ENCODE measurements around the gene CEP295NL. TPM values are rescaled to one million over a fixed set of nuclear protein-coding genes. Genes with fewer than 3 reads are reported as not detected.

CEP295NL gene
- total and polyA plus RNA-seq, 2 of the 13 experiments (the other 11 are each of a cell fraction or from before 2014, with no cell fraction given), result not detected

DNA sequence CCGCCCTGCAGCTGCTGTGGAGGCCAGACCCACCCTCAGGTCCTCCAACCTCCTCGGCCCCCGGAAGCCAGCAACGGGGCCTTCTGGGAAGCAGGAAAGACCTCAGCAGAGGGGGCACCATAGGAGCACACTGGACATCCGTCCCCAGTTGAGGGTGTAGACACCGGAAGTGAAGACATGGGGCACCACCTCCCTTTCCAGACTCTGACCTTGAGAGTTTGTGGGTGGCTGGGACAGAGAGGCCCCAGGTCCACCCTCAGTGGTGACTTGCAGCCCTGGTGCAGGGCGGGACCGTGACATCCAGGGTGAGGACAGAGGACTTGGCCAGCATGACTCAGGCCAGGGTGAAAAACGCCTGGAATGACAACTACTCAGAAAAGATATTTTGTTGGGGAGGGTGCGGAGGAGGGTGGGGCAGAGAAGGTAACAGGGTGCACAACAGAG, 19.9 kb downstream of the CEP295NL start (continued):
- TF ChIP-seq, protein P1, sequence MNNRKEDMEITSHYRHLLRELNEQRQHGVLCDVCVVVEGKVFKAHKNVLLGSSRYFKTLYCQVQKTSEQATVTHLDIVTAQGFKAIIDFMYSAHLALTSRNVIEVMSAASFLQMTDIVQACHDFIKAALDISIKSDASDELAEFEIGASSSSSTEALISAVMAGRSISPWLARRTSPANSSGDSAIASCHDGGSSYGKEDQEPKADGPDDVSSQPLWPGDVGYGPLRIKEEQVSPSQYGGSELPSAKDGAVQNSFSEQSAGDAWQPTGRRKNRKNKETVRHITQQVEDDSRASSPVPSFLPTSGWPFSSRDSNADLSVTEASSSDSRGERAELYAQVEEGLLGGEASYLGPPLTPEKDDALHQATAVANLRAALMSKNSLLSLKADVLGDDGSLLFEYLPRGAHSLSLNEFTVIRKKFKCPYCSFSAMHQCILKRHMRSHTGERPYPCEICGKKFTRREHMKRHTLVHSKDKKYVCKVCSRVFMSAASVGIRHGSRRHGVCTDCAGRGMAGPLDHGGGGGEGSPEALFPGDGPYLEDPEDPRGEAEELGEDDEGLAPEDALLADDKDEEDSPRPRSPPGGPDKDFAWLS (CRISPR knock-in tag; IDR thresholded peaks at IDR 0.05; ENCODE audit: borderline replicate concordance), result no peak
- TF ChIP-seq YY1 (IDR thresholded peaks at IDR 0.05; ENCODE audit: insufficient read depth, insufficient replicate concordance, low read depth, low read length), result no peak
- TF ChIP-seq REXO4 (CRISPR knock-in tag; IDR thresholded peaks at IDR 0.05; ENCODE audit: borderline replicate concordance), result no peak
- no peak; the same call in 1 of the 2 replicates for TF ChIP-seq HOXA3 (CRISPR knock-in tag; IDR thresholded peaks at IDR 0.05)
- peak; percentile 77 for TF ChIP-seq RARA (CRISPR knock-in tag; IDR thresholded peaks at IDR 0.05)
- peak; percentile 89 for TF ChIP-seq FOSL2 (CRISPR knock-in tag; IDR thresholded peaks at IDR 0.05)
- TF ChIP-seq, protein P2, sequence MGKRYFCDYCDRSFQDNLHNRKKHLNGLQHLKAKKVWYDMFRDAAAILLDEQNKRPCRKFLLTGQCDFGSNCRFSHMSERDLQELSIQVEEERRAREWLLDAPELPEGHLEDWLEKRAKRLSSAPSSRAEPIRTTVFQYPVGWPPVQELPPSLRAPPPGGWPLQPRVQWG (CRISPR knock-in tag; IDR thresholded peaks at IDR 0.05; ENCODE audit: borderline replicate concordance, low read depth), result no peak
- 0 out of 2 replicates have a peak, but pooled peaks have one; percentile 17 for TF ChIP-seq SP4 (CRISPR knock-in tag; IDR thresholded peaks at IDR 0.05)
- no peak for TF ChIP-seq ZNF605 (CRISPR knock-in tag; IDR thresholded peaks at IDR 0.05)
- peak; percentile 80 for TF ChIP-seq ZNF143 (CRISPR knock-in tag; IDR thresholded peaks at IDR 0.05)
- 0 out of 2 replicates have a peak, but pooled peaks have one; percentile 44 for TF ChIP-seq ETV6 (CRISPR knock-in tag; conservative IDR thresholded peaks at IDR 0.05)
- peak; percentile 54 for TF ChIP-seq RXRB (CRISPR knock-in tag; IDR thresholded peaks at IDR 0.05; ENCODE audit: borderline replicate concordance)
- TF ChIP-seq, protein P3, sequence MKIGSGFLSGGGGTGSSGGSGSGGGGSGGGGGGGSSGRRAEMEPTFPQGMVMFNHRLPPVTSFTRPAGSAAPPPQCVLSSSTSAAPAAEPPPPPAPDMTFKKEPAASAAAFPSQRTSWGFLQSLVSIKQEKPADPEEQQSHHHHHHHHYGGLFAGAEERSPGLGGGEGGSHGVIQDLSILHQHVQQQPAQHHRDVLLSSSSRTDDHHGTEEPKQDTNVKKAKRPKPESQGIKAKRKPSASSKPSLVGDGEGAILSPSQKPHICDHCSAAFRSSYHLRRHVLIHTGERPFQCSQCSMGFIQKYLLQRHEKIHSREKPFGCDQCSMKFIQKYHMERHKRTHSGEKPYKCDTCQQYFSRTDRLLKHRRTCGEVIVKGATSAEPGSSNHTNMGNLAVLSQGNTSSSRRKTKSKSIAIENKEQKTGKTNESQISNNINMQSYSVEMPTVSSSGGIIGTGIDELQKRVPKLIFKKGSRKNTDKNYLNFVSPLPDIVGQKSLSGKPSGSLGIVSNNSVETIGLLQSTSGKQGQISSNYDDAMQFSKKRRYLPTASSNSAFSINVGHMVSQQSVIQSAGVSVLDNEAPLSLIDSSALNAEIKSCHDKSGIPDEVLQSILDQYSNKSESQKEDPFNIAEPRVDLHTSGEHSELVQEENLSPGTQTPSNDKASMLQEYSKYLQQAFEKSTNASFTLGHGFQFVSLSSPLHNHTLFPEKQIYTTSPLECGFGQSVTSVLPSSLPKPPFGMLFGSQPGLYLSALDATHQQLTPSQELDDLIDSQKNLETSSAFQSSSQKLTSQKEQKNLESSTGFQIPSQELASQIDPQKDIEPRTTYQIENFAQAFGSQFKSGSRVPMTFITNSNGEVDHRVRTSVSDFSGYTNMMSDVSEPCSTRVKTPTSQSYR (CRISPR knock-in tag; IDR thresholded peaks at IDR 0.05; ENCODE audit: borderline replicate concordance), result no peak
- no peak for TF ChIP-seq ZFP41 (CRISPR knock-in tag; IDR thresholded peaks at IDR 0.05; ENCODE audit: borderline replicate concordance)
- TF ChIP-seq, protein P4, sequence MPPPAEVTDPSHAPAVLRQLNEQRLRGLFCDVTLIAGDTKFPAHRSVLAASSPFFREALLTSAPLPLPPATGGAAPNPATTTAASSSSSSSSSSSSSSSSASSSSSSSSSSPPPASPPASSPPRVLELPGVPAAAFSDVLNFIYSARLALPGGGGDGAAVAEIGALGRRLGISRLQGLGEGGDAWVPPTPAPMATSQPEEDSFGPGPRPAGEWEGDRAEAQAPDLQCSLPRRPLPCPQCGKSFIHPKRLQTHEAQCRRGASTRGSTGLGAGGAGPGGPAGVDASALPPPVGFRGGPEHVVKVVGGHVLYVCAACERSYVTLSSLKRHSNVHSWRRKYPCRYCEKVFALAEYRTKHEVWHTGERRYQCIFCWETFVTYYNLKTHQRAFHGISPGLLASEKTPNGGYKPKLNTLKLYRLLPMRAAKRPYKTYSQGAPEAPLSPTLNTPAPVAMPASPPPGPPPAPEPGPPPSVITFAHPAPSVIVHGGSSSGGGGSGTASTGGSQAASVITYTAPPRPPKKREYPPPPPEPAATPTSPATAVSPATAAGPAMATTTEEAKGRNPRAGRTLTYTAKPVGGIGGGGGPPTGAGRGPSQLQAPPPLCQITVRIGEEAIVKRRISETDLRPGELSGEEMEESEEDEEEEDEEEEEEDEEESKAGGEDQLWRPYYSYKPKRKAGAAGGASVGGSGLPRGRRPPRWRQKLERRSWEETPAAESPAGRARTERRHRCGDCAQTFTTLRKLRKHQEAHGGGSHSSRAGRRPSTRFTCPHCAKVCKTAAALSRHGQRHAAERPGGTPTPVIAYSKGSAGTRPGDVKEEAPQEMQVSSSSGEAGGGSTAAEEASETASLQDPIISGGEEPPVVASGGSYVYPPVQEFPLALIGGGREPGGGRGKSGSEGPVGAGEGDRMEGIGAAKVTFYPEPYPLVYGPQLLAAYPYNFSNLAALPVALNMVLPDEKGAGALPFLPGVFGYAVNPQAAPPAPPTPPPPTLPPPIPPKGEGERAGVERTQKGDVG (CRISPR knock-in tag; IDR thresholded peaks at IDR 0.05; ENCODE audit: borderline replicate concordance), result 0 out of 2 replicates have a peak, but pooled peaks have one; percentile 82
- TF ChIP-seq TBP (CRISPR knock-in tag; IDR thresholded peaks at IDR 0.05), result no peak
- peak; percentile 84 for TF ChIP-seq ETV5 (CRISPR knock-in tag; IDR thresholded peaks at IDR 0.05; ENCODE audit: borderline replicate concordance)
- no peak; the same call in 1 of the 2 replicates for TF ChIP-seq HDAC1 (CRISPR knock-in tag; IDR thresholded peaks at IDR 0.05)
- TF ChIP-seq, protein P5, sequence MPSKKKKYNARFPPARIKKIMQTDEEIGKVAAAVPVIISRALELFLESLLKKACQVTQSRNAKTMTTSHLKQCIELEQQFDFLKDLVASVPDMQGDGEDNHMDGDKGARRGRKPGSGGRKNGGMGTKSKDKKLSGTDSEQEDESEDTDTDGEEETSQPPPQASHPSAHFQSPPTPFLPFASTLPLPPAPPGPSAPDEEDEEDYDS (CRISPR knock-in tag; IDR thresholded peaks at IDR 0.05), result peak; percentile 47; the same call in 1 of the 2 replicates
- no peak for TF ChIP-seq XRCC5 (optimal IDR thresholded peaks at IDR 0.05; ENCODE audit: low read length)
- TF ChIP-seq RCOR2 (CRISPR knock-in tag; IDR thresholded peaks at IDR 0.05), result peak; percentile 48; the same call in 1 of the 2 replicates

All from HepG2 (cell line).